Measurements from ENCODE around the gene TMPRSS6. TPM values are rescaled to one million over a fixed set of nuclear protein-coding genes. Genes with fewer than 3 reads are reported as not detected.

TMPRSS6 gene
- total and polyA plus RNA-seq, 2 of the 13 experiments (the other 11 are each of a cell fraction or from before 2014, with no cell fraction given) = 4.2 to 4.8 TPM

DNA sequence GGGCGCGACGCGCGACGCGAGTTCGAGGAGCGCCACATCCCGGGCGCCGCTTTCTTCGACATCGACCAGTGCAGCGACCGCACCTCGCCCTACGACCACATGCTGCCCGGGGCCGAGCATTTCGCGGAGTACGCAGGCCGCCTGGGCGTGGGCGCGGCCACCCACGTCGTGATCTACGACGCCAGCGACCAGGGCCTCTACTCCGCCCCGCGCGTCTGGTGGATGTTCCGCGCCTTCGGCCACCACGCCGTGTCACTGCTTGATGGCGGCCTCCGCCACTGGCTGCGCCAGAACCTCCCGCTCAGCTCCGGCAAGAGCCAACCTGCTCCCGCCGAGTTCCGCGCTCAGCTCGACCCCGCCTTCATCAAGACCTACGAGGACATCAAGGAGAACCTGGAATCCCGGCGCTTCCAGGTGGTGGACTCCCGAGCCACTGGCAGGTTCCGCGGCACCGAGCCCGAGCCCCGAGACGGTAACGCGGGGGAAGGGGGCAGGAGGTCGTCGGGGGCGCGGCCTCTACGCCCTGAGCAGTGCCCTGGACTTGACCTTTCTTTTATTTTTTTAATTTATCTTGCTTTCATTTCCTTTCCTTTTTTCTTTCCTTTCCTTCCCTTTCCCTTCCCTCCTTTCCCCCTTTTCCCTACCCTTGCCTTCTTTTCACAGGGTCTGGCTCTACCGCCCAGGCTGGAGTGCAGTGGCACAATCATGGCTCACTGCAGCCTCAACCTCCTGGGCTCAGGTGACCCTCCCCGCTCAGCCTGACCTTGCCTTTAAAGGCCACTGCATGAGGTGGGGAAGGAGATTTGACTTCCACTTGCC, 85.0 kb downstream of the TMPRSS6 start (continued):
- TF ChIP-seq ZNF605 (CRISPR knock-in tag; IDR thresholded peaks at IDR 0.05) = 0 out of 2 replicates have a peak, but pooled peaks have one; percentile 45
- TF ChIP-seq, protein P1, sequence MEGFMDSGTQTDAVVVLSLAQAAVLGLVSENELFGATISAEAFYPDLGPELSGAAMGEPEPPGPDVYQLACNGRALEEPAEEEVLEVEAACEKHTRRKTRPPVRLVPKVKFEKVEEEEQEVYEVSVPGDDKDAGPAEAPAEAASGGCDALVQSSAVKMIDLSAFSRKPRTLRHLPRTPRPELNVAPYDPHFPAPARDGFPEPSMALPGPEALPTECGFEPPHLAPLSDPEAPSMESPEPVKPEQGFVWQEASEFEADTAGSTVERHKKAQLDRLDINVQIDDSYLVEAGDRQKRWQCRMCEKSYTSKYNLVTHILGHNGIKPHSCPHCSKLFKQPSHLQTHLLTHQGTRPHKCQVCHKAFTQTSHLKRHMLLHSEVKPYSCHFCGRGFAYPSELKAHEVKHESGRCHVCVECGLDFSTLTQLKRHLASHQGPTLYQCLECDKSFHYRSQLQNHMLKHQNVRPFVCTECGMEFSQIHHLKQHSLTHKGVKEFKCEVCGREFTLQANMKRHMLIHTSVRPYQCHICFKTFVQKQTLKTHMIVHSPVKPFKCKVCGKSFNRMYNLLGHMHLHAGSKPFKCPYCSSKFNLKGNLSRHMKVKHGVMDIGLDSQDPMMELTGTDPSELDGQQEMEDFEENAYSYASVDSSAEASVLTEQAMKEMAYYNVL (CRISPR knock-in tag; IDR thresholded peaks at IDR 0.05; ENCODE audit: borderline replicate concordance) = 0 out of 2 replicates have a peak, but pooled peaks have one; percentile 23
- TF ChIP-seq ZUFSP (CRISPR knock-in tag; IDR thresholded peaks at IDR 0.05; ENCODE audit: borderline replicate concordance) = no peak
- TF ChIP-seq, protein P2, sequence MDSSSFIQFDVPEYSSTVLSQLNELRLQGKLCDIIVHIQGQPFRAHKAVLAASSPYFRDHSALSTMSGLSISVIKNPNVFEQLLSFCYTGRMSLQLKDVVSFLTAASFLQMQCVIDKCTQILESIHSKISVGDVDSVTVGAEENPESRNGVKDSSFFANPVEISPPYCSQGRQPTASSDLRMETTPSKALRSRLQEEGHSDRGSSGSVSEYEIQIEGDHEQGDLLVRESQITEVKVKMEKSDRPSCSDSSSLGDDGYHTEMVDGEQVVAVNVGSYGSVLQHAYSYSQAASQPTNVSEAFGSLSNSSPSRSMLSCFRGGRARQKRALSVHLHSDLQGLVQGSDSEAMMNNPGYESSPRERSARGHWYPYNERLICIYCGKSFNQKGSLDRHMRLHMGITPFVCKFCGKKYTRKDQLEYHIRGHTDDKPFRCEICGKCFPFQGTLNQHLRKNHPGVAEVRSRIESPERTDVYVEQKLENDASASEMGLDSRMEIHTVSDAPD (CRISPR knock-in tag; IDR thresholded peaks at IDR 0.05) = no peak
- TF ChIP-seq MLLT10 (CRISPR knock-in tag; IDR thresholded peaks at IDR 0.05) = no peak
- TF ChIP-seq, protein P3, sequence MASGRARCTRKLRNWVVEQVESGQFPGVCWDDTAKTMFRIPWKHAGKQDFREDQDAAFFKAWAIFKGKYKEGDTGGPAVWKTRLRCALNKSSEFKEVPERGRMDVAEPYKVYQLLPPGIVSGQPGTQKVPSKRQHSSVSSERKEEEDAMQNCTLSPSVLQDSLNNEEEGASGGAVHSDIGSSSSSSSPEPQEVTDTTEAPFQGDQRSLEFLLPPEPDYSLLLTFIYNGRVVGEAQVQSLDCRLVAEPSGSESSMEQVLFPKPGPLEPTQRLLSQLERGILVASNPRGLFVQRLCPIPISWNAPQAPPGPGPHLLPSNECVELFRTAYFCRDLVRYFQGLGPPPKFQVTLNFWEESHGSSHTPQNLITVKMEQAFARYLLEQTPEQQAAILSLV (CRISPR knock-in tag; IDR thresholded peaks at IDR 0.05; ENCODE audit: borderline replicate concordance) = no peak
- no peak for TF ChIP-seq GTF2F1 (IDR thresholded peaks at IDR 0.05; ENCODE audit: low read length)
- 0 out of 2 replicates have a peak, but pooled peaks have one; percentile 69 for TF ChIP-seq EEA1 (CRISPR knock-in tag; IDR thresholded peaks at IDR 0.05; ENCODE audit: borderline replicate concordance)
- no peak for TF ChIP-seq ZNF747 (CRISPR knock-in tag; IDR thresholded peaks at IDR 0.05; ENCODE audit: borderline replicate concordance)
- TF ChIP-seq TEAD3 (CRISPR knock-in tag; optimal IDR thresholded peaks at IDR 0.05; ENCODE audit: borderline replicate concordance) = no peak
- TF ChIP-seq SRY (CRISPR knock-in tag; IDR thresholded peaks at IDR 0.05) = no peak; the same call in 1 of the 2 replicates
- no peak for TF ChIP-seq TEAD2 (CRISPR knock-in tag; IDR thresholded peaks at IDR 0.05)
- TF ChIP-seq ZNF33A (CRISPR knock-in tag; IDR thresholded peaks at IDR 0.05; ENCODE audit: borderline replicate concordance) = no peak
- TF ChIP-seq ZNF124 (CRISPR knock-in tag; IDR thresholded peaks at IDR 0.05) = no peak
- no peak for TF ChIP-seq ZNF564 (CRISPR knock-in tag; IDR thresholded peaks at IDR 0.05)
- TF ChIP-seq, protein P4, sequence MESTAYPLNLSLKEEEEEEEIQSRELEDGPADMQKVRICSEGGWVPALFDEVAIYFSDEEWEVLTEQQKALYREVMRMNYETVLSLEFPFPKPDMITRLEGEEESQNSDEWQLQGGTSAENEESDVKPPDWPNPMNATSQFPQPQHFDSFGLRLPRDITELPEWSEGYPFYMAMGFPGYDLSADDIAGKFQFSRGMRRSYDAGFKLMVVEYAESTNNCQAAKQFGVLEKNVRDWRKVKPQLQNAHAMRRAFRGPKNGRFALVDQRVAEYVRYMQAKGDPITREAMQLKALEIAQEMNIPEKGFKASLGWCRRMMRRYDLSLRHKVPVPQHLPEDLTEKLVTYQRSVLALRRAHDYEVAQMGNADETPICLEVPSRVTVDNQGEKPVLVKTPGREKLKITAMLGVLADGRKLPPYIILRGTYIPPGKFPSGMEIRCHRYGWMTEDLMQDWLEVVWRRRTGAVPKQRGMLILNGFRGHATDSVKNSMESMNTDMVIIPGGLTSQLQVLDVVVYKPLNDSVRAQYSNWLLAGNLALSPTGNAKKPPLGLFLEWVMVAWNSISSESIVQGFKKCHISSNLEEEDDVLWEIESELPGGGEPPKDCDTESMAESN (CRISPR knock-in tag; conservative IDR thresholded peaks at IDR 0.05) = no peak
- no peak for TF ChIP-seq DMAP1 (CRISPR knock-in tag; IDR thresholded peaks at IDR 0.05)
- no peak for TF ChIP-seq ZNF441 (CRISPR knock-in tag; IDR thresholded peaks at IDR 0.05; ENCODE audit: borderline replicate concordance)
- TF ChIP-seq, protein P5, sequence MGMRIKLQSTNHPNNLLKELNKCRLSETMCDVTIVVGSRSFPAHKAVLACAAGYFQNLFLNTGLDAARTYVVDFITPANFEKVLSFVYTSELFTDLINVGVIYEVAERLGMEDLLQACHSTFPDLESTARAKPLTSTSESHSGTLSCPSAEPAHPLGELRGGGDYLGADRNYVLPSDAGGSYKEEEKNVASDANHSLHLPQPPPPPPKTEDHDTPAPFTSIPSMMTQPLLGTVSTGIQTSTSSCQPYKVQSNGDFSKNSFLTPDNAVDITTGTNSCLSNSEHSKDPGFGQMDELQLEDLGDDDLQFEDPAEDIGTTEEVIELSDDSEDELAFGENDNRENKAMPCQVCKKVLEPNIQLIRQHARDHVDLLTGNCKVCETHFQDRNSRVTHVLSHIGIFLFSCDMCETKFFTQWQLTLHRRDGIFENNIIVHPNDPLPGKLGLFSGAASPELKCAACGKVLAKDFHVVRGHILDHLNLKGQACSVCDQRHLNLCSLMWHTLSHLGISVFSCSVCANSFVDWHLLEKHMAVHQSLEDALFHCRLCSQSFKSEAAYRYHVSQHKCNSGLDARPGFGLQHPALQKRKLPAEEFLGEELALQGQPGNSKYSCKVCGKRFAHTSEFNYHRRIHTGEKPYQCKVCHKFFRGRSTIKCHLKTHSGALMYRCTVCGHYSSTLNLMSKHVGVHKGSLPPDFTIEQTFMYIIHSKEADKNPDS (CRISPR knock-in tag; IDR thresholded peaks at IDR 0.05) = no peak
